GM12891 (cell line): ENCODE results near the gene SHKBP1.
"Not testable (repeated sequence)": the region's sequence is repeated elsewhere in the genome, so short reads cannot be mapped to it uniquely, and the experiment has no call there.

ENCODE experiments used
- POLR2A ChIP-seq: IDR thresholded peaks from 2 replicates; pipeline ENCODE4 v1.6.1; 2011; ENCODE audit warnings: low read depth, low read length, control low read depth
- POLR2AphosphoS5 ChIP-seq: IDR thresholded peaks from 2 replicates; pipeline ENCODE4 v1.6.1; 2011; ENCODE audit warnings: low read depth, low read length, control low read depth

DNA sequence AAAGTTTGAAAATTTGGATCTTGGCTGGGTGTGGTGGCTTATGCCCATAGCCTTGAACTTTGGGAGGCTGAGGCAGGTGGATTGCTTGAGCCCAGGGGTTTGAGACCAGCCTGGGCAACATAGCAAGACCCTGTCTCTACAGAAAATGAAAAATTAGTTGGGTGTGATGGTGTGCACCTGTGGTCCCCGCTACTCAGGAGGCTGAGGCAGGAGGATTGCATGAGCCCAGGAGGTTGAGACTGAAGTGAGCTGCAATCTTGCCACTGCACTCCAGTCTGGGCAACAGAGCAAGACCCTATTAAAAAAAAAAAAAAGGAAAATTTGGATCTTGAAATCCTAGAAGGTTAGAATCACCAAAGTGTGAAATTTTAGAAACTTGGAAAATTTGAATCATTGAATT is 12.1 kb upstream of the SHKBP1 start:
- TF ChIP-seq POLR2A, POLR2AphosphoS5: not testable (repeated sequence)
